A673 (cell line): Measurements from ENCODE around the gene TENM4.
"Not testable (repeated sequence)": the region's sequence is repeated elsewhere in the genome, so short reads cannot be mapped to it uniquely, and the experiment has no call there.

ENCODE experiments used
- EZH2 ChIP-seq: fragments of 200-600 bp; sonication (generic); IDR thresholded peaks from 2 replicates; pipeline ENCODE4 v1.6.1; 2017; ENCODE audit warnings: borderline replicate concordance, low read depth, mild to moderate bottlenecking, mixed read lengths, antibody characterized with exemption, low read length; ENCODE audit not compliant: poor library complexity, severe bottlenecking
- TF ChIP-seq, protein P1 (sequence below): fragments of 300-800, 200-600 bp; sonication (generic); conservative IDR thresholded peaks from 2 replicates; pipeline ENCODE4 v1.5.1; 2017; ENCODE audit warnings: low read depth, mild to moderate bottlenecking, antibody characterized with exemption, low read length, moderate library complexity, mixed read lengths

DNA sequence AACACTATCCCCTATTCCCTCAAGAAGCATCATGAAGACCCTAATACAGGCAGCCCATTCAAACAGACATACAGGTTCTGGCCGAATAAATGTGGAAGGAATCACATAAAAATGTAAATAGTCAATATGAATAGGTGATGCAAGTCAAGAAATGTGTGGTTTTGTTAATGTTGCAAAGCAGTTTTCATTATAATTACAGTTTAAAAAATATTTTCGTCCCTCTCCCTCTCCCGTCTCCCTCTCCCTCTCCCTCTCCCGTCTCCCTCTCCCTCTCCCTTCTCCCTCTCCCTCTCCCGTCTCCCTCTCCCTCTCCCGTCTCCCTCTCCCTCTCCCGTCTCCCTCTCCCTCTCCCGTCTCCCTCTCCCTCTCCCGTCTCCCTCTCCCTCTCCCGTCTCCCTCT, 250.3 kb downstream of the TENM4 start:
- TF ChIP-seq, protein P1, sequence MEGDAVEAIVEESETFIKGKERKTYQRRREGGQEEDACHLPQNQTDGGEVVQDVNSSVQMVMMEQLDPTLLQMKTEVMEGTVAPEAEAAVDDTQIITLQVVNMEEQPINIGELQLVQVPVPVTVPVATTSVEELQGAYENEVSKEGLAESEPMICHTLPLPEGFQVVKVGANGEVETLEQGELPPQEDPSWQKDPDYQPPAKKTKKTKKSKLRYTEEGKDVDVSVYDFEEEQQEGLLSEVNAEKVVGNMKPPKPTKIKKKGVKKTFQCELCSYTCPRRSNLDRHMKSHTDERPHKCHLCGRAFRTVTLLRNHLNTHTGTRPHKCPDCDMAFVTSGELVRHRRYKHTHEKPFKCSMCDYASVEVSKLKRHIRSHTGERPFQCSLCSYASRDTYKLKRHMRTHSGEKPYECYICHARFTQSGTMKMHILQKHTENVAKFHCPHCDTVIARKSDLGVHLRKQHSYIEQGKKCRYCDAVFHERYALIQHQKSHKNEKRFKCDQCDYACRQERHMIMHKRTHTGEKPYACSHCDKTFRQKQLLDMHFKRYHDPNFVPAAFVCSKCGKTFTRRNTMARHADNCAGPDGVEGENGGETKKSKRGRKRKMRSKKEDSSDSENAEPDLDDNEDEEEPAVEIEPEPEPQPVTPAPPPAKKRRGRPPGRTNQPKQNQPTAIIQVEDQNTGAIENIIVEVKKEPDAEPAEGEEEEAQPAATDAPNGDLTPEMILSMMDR: not testable (repeated sequence)
- TF ChIP-seq EZH2: not testable (repeated sequence)
